ENCODE data around the gene OOSP4B.
"Not testable (repeated sequence)": the region's sequence is repeated elsewhere in the genome, so short reads cannot be mapped to it uniquely, and the experiment has no call there.

DNA sequence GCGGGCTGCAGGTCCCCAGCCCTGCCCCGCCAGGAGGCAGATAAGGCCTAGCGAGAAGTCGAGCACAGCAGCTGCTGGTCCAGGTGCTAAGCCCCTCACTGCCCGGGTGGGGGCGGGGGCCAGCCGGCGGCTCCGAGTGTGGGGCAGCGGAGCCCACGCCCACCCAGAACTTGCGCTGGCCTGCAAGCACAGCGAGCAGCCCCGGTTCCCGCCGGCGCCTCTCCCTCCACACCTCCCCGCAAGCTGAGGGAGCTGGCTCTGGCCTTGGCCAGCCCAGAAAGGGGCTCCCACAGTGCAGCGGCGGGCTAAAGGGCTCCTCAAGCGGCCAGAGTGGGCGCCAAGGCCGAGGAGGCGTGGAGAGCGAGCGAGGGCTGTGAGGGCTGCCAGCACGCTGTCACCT, 3.4 kb downstream of the OOSP4B start:
- not testable (repeated sequence) for TF ChIP-seq EP300 (IDR thresholded peaks at IDR 0.05); CTCF (IDR thresholded peaks at IDR 0.05); POLR2AphosphoS5 (IDR thresholded peaks at IDR 0.05); POLR2A (IDR thresholded peaks at IDR 0.05; ENCODE audit: low read depth)
